ENCODE results near the gene RGS6.

RGS6 gene

DNA sequence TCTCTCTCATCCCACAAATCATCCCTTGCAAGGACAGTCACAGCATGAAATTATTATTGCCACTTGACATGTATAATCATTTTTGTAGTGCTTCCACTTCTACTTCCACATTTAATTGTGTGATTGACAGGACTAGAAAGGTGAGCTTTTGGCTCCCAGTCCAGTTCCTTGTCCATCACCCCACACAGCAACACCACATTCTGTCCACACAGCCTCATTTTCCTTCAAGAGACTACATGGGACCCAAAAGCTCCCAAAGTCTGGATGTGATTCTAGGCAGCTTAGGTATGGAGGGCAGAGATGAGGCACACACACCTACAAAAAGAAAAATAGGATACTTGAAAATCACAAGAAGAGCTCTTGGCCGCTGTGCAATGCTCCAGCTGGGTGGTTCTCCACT is 595.4 kb downstream of the RGS6 start:
- no peak for DNase-seq (ENCODE audit: low read depth)

DNA sequence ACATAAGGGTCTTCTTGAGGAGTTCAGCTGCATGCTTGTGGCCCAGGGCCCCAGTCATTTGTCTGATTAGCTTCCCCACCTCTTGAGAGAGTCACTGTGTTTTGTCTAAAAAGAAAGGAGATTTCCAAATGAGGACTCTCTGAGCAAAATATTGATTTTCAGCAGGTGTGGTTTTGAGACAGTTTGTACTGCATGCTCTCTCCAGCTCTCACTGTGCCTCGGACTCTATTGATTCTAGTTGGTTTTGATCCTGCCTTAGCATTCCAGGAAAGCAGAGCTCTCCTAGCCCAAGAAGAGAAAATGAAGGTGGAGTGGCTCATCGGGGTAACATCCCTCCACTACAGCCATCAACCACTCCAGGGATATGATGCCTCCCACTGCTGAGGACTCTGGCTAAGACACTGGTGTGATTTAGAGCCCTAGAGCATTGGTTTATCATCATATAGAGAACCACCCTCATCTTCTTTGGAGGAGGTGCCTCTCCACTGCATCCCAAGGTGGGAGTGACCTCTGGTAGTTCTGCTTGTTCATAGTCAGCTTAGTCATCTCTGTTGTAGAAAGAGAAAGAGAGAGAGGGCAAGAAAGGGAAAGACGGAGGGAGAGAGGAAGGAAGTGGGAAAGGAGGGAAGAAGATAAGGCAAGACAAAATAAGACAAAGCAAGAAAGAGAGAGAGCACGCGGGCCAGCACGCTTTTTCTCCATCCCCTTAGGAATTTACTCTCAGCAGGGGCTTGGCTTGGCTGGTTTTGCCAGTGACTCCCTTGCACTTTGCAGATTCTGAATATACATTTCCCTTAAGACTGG is 596.0 kb downstream of the RGS6 start:
- DNase-seq (ENCODE audit: low read depth), result no peak

DNA sequence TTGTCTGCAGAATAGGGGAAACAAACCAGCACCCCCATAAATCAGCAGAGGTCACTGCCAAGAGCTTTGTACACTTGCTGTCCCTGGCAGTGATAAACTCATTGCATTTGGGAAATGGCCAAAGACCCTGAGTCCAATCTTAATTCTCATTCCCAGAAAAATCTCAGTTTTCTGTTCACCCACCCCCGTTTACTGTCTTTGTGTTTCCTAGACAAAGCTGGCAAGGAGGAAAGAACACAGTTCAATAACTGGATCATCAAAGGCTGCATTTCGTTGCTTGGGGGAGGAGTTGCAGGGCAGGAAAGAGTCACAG is 596.6 kb downstream of the RGS6 start:
- DNase-seq (ENCODE audit: low read depth), result no peak

DNA sequence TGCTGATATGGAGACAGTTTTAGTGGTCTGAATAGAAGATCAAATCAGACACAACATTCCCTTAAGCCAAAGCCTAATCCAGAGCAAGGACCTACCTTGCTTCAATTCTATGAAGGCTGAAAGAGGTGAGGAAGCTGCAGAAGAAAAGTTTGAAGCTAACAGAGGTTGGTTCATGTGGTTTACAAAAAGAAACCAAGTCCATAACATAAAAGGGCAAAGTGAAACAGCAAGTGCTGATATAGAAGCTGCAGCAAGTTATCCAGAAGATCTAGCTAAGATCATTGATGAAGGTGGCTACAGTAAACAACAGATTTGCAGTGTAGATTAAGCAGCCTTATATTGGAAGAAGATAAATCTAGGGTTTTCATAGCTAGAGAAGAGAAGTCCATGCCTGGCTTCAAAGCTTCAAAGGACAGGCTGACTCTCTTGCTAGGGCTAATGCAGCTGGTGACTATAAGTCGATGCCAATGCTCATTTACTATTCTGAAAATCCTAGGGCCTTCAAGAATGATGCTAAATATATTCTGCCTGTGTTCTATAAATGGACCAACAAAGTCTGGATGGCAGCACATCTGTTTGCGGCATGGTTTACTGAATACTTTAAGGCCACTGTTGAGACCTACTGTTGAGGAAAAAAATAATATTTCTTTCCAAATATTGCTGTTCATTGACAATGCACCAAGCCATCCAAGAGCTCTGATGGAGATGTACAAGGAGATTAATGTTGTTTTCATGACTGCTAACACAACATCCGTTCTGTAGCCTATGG is 600.6 kb downstream of the RGS6 start:
- no peak for DNase-seq (ENCODE audit: low read depth)

DNA sequence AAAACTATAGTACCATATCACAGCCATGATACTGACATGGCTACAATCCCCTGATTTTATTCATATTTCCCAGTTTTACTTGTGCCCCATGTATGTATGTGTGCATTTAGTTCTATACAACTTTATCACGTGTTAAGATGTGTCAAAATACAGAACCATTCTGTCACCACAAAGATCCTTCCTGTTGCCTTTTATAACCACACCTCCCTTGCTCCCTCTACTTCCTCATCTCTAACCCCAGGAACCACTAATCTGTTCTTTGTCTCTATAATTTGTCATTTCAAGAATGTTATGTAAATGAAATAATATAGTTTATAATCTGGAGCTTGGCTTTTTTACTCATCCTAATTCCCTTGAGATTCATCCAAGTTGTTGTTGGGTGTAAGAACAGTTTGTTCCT is 603.3 kb downstream of the RGS6 start:
- no peak for DNase-seq (ENCODE audit: low read depth)

DNA sequence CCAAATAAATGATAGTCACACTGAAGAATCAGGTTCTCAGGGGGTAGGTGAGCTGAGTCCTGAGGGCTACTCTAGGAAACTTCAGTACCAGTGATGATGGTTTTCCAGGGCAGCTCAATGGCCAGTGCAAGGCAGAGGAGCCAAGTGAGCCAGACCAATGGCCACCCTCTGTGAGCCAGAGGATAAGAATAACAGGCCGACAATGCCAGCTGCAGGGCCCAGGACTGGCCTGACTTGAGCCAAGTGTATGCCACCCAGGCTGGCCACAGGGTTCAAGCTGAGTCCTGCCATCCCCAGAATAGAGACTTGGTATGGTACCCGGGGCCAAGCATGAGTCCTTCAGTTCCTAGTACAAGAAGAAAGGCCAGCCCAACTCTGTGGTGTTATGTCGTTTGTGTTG is 606.2 kb downstream of the RGS6 start:
- DNase-seq (ENCODE audit: low read depth), result no peak

DNA sequence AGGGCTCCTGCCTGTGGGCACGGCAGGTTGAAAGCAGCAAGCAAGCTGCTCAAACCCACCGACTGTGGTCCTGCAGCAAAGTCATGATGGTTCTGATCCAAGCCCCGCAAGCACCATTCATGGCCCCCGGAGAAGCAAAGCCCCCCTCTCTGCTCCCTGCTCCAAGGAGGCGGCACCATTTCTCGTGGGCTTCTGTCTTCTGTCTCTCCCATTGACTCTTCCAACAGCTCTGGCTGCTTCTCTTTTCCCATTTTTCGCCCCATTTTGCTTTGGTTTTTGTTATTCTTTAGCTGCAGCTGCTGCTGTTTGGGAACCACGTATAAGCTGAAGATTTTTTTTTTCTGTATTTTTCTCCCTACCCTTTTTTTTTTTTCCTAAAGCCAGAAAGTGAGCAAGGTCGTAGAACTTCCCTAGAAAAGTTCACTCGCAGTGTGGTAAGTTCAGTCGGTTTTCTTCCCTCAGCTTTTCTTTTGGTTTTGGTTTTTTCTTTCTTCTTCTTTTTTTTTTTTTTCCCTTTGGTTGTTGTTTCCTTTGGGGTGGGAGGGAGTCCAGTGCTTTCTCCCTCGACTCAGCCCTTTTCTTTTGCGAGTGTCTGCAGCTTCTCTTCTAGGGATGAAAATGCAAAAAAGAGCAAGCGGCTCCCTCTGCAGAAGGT is 607.6 kb downstream of the RGS6 start:
- no peak for DNase-seq (ENCODE audit: low read depth)

DNA sequence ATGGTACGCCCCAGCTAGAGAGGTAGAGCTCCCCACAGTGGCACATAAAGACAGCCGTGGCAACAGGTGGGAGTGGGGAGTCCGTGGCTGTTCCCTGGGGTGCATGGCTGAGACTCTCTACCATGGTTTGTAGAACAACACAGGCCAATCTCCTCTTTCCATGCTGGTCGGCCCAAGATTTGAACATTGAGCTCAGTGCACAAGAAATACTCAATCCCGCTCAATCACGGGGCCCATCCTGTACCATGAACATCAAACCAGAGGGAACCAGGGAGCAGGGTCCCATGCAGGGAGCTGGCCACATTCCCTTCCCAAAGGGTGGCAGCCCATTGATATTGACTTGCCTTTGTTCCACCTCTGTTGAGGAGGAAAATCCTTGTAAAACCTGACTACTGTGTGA is 608.6 kb downstream of the RGS6 start:
- DNase-seq (ENCODE audit: low read depth), result no peak

DNA sequence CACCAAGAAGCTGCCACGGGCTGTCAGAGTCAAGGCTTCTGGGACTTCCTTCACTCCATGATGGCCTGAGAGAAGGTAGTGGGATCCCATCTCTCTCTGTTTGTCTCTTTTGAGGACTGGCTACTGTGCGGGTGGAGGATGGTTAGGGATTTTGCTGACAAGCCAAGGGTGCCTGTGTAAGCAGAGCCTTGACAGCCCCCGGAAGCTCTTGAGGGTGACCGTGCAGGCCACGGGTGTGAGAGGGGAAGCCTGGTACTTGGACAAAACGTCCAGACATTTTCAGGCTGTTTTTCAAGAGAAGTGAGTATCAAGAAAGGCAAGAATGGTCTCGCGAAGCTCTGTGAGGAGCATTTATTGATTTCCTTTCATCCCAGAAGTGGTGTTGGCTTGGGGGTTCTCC is 609.3 kb downstream of the RGS6 start:
- no peak for DNase-seq (ENCODE audit: low read depth)

DNA sequence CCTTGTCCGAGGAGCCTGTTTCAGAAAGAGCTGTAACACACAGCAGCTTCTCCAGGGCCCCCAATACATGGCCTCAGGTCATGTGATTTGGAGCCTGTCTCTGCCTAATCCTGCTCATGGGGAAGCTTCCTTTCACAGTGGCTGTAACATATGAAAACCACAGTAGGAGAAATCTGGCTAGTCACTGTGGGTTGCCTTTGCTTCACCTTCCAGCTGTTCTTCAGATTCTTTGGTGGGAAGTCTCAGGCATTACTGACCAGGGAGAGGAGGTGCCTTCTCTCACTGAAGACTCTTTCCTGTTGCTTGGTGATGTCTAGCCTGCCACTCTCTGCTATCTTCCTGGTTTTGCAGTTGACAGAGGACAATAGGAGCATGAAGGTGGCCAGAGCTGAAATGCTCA is 611.1 kb downstream of the RGS6 start:
- DNase-seq (ENCODE audit: low read depth), result no peak

DNA sequence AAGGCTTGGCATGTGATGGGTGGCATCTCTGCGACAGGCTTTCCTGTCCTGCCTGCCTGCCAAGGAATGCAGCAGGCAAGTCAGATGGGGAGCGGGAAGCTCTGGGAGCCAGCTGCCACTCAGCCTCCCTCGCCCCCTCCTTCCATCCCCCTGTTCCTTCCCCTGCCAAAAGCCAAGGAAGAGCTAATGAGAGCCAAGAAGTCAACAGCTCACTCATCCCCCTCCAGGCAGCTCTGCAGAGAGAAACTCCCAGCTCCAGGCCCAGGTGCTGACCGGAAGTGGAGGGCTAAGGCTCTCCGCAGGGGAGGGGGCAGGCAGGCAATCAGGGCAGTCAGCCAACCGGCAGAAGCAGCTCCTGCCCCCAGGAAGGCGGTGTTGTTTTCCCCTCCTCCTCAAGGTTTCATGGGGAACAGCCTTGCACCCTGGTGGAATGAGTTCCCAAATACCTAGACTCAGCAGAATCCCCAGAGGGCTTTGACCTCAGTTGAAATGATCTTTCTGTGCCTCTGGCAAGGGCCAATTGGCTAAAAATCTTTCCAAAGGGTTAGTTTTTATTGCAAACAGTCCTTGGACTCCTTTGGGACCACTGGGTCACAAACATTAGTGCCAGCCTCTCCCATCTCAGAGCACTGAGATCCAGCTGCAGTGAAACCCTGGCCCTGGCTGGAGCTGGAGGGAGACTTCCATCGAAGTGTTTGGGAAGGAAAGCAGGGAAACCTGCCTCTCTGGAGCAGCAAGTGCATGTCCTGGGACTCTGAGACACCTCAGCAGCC is 612.6 kb downstream of the RGS6 start:
- no peak for DNase-seq (ENCODE audit: low read depth)

DNA sequence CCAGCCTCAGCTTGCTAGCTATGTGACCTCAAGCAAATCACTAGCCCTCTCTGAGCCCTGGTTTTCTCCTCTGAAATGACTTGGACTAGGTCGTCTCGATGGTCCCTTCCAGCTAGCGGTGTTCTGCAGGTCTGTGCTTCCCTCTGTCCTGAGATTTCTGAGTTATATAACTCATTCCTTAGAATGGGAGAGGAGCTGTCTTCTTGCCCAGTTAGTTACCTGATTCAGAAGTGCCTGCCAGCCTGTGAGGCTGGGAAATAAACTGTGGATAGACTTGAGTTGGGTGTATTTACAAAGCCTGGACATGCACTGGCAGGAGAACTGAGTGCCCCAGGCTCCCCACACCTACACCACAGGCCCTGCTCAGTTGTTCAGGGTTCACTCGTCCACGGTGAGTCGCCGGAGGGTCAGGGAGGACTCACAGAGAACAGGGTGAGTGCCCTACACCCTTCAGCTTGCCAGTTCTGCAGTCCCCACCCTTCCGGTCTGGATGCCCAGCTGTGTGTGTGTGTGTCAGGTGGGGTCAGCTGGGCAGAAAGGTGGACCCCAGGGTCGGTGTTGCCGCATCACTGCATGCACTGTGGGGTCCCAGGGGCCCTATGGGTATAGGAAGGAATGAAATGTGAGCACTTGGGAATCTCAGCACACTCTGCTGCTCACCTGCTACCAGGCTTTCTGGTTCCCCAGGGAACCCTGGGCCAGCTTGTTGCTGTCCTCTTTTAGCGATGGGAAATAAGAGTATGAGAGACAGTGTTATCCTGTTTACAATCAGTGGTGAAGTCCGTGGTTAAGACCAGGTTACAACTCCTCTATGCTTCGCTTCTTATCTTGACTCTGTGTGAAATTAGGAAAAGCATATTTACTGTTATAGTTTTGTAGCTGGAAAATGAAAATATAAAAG is 613.4 kb downstream of the RGS6 start:
- no peak for DNase-seq (ENCODE audit: low read depth)

DNA sequence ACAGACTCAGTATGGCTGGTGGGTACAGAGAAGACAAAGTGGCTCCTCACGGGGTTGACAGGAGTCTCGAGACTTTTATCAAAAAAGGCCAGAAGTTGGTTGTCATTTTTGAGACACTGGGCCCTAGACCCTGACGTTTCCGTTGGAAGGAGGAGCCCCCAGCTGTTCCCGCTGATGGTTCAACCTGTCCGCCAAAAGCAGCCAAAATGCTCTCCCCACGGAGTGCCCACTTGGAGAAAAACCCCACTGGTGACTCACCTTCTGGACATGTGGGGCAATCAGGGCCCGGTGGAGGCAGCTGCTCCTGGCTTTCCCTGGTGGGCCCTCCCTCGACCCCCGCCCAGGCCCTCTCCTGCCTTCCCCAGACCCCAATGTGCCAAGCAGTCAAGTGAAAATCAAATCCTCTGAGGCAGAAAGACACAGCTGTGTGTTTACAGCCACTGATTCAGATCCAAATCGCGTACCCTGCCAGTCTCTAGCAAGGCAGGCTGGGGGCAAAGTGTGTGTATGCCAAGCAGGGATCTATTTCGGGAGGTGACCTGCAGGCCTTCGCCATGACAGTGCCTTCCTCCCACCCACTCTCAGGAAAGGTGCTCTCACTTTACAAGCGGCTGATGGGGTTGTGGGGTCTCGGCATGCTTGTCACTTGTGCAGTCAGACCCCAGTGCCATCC is 614.3 kb downstream of the RGS6 start:
- DNase-seq (ENCODE audit: low read depth), result no peak

DNA sequence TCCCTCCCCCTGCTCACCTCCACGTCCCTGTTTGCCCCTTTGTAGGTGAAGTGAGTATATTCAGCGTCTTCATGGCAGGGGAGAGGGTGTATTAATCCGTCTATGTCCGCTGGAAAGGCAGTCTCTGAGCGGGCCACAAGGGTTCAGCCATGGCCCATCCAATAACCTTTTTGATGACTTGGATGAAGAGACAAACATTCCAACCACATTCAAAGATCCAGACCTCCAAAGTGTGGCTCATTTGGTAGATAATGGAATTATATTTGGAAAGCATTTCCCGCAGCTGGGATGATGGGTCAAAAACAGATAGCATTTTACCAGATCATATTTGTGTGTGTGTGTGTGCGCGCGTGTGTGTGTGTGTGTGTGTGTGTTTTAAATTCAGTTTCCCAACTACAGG is 615.8 kb downstream of the RGS6 start:
- no peak for DNase-seq (ENCODE audit: low read depth)

DNA sequence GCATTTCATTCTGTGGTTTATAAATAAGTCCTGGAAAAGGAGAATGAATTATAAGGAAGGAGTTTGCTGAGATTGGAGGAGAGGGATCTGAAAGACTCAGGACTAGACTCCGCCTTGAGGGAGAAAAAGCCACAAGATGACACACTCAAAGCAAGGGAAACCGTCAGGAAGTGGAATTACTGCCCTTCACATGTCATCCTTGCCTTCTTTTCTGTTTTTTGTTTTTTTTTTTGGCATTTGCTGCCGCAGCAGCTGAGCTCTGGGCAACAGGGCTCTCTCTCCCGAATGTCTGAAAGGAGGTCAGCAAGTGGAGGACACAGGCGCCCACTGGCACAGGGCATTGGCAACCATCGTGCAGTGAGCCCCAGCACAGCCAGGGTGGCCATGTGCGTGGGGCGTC is 616.8 kb downstream of the RGS6 start:
- no peak for DNase-seq (ENCODE audit: low read depth)

DNA sequence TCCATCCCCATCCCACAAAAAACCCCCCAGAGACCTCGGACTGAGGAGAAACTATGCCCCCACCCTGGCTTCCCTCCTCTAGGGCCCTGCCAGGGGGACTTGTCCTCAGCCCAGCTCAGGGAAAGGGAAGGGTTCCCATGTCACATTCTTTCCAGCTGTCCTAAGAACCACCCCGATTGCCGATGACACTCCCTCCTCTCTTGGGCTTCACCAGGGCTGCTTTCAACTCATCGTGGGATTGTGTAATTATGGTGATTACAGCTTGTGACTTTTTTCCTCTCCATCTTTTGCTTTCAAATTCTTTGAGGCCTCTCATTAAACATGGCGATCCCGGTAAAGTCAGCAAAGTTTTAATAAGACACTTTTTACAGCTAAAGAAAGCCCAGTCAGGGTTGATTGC is 617.6 kb downstream of the RGS6 start:
- DNase-seq (ENCODE audit: low read depth), result no peak

DNA sequence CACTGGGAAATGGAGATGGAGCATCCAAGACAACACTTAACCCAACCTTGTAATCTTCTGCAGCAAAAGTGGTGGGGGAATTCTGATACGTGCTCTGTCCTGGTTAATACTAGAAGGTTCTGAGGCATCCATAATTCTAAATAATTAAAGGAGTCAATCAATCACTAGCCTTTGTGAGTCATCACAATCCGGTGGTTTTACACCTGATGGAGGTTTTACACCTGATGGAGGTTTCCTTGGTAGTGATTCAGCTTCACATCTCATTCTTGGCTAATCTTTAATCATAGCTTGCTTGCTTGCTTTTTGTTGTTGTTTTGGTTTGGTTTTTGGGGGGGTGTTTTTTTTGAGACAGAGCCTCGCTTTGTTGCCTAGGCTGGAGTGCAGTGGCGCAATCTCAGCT is 618.3 kb downstream of the RGS6 start:
- no peak for DNase-seq (ENCODE audit: low read depth)

DNA sequence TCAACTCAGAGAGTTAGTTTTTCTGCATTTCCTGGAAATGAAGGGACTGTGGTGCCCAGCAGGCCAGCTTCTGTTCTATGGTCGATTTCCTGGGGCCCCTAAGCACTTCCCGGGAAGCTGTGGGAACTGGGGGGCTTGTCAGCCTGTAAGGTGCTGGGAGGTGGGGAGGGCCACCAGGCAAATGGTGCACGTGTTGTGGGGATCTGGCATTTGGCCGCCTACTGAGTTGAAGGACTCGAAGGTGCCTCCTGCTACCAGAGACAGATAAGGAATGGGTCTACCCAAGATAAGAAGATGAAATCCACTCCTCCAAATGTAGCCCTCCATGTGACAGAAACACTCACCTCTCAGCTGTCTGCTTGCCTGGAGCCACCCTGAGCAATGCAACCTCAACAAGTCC is 620.0 kb downstream of the RGS6 start:
- DNase-seq (ENCODE audit: low read depth), result no peak

DNA sequence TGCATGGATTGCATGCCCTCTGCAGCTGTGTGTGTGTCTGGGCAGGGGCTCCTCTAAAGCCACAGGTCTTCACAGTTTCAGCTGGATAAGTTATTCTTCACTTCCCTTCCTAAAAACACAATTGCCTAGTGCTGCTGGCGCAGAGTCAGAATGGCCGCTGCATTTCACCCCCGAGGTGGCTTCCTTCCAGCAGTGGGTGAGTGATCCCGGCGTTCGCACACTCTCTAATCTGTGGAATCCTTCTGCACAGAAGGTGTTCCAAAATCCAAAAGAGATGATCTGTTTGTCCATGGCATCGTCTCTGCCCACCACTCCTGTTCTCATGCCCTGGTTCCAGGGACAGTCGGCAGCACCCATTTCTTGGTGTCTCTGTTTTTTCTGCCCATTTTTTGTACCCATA is 620.9 kb downstream of the RGS6 start:
- DNase-seq (ENCODE audit: low read depth), result no peak

DNA sequence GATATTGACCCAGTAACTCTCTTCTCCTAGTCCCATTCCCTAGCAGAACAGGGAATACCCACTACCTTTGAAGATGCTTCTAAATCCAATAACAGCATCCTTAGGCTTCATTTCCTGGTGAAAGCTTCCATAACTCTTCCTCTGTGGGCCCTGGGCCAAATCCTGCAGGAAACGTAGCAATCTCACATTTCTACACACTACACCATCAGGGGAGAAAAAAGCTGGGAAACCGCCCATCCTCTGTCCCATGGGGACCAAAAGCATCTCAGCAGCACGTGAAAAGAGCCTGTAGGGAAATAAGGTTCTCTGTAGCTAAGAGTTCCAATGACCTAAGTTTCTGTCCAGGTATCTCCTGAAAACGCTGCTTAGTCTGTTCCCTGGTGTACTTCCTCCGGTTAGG is 621.4 kb downstream of the RGS6 start:
- no peak for DNase-seq (ENCODE audit: low read depth)

DNA sequence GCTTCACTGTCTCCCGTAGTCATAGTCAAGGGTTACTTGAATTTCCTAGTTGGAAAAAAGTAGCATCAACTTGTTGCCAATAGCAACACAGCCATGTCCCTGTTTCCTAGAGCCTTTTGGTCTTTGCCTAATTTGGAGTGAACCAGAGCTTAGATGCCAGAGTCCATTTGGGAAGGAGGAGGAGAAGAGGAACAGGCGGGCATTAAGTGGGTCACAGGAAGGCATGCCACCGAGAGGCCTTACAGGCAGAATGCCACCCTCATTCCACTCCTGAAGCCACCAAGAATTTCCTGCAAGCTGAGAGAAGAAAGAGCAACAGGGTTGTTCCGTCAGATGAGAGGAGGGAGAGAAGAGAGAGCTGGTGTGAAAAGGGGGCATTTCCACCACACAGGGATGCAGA is 622.2 kb downstream of the RGS6 start:
- no peak for DNase-seq (ENCODE audit: low read depth)

All from stromal cell of bone marrow (primary cell).